Progenitor cell of endocrine pancreas (in vitro differentiated cells): Measurements from ENCODE around the gene USP32. TPM values are rescaled to one million over a fixed set of nuclear protein-coding genes. Genes with fewer than 3 reads are reported as not detected.

Experiments
- DNase-seq: peaks from one replicate; pipeline ENCODE4 v3.0.0; 2021; ENCODE audit warnings: low spot score; ENCODE audit not compliant: unreplicated experiment
- H3K27ac Mint-ChIP-seq: 2 replicates; pipeline ENCODE4 v1.8.0; 2021; ENCODE audit warnings: mild to moderate bottlenecking, moderate library complexity, mixed read lengths
- H3K27me3 Mint-ChIP-seq: 2 replicates; pipeline ENCODE4 v1.8.0; 2021; ENCODE audit warnings: mixed read lengths
- H3K36me3 Mint-ChIP-seq: 2 replicates; pipeline ENCODE4 v1.8.0; 2022; ENCODE audit warnings: mixed read lengths; ENCODE audit not compliant: insufficient read depth
- H3K4me1 Mint-ChIP-seq: 2 replicates; pipeline ENCODE4 v1.8.0; 2021; ENCODE audit warnings: low read depth, mixed read lengths
- H3K4me3 Mint-ChIP-seq: 2 replicates; pipeline ENCODE4 v1.8.0; 2021; ENCODE audit warnings: low read depth, mild to moderate bottlenecking, moderate library complexity, mixed read lengths
- H3K9me3 Mint-ChIP-seq: 2 replicates; pipeline ENCODE4 v1.8.0; 2021; ENCODE audit warnings: low read depth, mixed read lengths
- total RNA-seq: library from RNA; stranded (reverse); gene quantifications from 2 replicates; pipeline ENCODE4 v1.2.1, GENCODE V29; 2021
- TF ChIP-seq, protein P1 (sequence below): fragments of 200-600 bp; sonication (generic); IDR thresholded peaks from one replicate; pipeline ENCODE4 v1.5.0; 2021; ENCODE audit warnings: antibody characterized with exemption, mild to moderate bottlenecking; ENCODE audit not compliant: unreplicated experiment

The USP32 gene
- total RNA-seq, 1 donor from 2014 or later = 42.7 TPM

DNA sequence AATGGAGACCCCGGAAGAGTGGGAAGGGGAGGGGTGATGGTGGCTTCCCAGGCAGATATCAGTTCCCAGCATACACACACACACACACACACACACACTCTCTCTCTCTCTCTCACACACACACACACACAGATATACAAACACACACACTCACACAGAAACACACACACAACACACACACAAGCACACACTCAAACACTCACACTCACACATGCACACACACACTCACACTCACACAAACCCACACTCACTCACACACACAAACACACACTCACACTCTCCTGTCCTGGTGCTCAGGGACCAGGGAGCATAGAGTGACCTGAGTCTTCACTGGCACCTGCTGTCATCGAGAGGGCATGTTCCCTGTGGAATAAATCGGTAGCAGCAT lies 236.5 kb downstream of the USP32 start:
- H3K9me3 Mint-ChIP-seq = no peaks in the 10 kb centered on the region
- TF ChIP-seq, protein P1, sequence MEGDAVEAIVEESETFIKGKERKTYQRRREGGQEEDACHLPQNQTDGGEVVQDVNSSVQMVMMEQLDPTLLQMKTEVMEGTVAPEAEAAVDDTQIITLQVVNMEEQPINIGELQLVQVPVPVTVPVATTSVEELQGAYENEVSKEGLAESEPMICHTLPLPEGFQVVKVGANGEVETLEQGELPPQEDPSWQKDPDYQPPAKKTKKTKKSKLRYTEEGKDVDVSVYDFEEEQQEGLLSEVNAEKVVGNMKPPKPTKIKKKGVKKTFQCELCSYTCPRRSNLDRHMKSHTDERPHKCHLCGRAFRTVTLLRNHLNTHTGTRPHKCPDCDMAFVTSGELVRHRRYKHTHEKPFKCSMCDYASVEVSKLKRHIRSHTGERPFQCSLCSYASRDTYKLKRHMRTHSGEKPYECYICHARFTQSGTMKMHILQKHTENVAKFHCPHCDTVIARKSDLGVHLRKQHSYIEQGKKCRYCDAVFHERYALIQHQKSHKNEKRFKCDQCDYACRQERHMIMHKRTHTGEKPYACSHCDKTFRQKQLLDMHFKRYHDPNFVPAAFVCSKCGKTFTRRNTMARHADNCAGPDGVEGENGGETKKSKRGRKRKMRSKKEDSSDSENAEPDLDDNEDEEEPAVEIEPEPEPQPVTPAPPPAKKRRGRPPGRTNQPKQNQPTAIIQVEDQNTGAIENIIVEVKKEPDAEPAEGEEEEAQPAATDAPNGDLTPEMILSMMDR = no peak
- H3K36me3 Mint-ChIP-seq = no peaks in the 10 kb centered on the region
- no peak overlapping the region for H3K27ac Mint-ChIP-seq
- DNase-seq = no peak
- H3K27me3 Mint-ChIP-seq = peaks cover 75% of the 10 kb centered on the region
- H3K4me1 Mint-ChIP-seq = peaks cover 9% of the 10 kb centered on the region
- no peak overlapping the region for H3K4me3 Mint-ChIP-seq

DNA sequence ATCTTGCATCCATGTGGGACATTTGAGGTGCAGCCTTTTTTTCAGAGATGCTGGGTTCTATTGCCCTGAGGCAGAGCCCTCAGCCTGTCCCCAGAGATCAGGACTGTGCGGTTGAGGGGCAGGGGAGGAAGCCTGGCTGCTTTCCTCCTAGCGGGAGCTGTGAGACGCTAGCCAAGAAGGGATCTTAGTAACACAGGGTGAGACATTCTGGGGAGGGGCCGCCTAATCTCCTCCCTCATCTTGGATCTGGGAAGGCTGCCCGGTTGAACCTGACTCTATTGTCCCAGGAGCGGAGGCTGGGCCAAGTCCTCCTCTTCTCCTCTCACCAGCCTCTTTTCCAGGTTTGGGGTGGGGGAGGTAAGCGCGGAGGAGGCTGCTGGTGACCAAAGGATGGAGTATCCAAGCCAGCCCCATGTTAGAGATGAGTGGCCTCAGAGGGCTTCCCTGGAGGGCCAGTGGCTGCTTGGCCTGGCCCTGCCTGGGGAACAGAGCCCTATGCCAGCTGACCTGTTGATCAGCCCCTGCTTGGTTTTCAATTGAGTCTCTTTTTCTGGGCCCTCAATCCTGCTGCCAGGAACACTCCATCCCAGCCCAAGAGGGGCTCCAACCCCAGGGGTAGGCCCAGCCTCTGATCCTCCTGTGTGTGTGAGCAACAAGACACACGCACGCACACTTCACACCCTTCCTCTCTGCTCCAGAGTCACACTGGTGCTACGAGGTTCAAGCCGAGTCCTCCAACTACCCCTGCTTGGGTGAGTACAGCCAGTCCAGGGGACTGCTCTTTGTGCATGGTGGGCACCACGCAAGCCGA lies 237.1 kb downstream of the USP32 start:
- Mint-ChIP-seq H3K27ac (no peak overlapping the region), H3K4me1 (peaks cover 9% of the 10 kb centered on the region), H3K36me3 (no peaks in the 10 kb centered on the region), H3K27me3 (peaks cover 69% of the 10 kb centered on the region), H3K9me3 (no peaks in the 10 kb centered on the region), H3K4me3 (no peak overlapping the region)
- TF ChIP-seq, protein P1 = no peak
- no peak for DNase-seq

DNA sequence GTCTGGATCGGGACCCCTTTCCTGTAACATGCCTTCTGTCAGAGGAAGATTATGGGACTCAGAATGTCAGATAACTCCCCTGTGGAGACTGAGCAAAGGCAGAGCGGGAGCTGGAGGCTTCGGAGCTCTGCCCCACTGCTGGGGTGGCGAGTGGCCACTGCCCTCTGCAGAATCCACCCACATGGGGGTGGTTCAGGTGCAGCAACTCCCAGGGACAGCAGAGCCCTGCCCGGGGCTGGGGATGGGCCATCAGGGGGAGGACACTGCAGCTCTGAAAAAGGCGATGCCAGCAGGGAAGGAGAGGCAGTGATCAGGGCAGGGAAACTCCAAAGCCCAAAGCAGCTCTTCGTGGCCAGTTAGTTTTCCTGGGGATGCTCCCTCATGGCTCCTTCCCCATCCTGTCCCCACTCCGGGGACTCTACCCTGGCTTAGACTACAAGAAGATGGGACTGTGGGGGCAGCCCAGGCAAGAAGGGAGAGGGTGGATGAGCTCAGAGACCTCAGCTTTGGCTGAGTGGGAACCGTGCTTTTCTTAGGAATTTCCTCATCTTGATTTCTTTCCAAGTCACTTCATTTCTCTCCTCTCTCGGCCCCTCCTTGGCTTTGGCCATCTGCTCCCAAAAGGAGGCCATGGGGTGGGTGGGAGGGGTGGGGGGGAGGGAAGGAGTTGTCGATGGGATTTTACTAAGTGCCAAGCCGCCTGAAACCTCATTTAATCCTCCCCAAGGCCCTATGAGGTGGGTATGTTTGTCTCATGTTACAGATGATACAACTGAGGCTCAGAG lies 238.1 kb downstream of the USP32 start:
- TF ChIP-seq, protein P1 = no peak
- H3K4me3 Mint-ChIP-seq = no peak overlapping the region
- peaks cover 70% of the 10 kb centered on the region for H3K27me3 Mint-ChIP-seq
- no peak for DNase-seq
- peaks cover 12% of the 10 kb centered on the region for H3K4me1 Mint-ChIP-seq
- H3K9me3 Mint-ChIP-seq = no peaks in the 10 kb centered on the region
- no peak overlapping the region for H3K27ac Mint-ChIP-seq
- H3K36me3 Mint-ChIP-seq = no peaks in the 10 kb centered on the region

DNA sequence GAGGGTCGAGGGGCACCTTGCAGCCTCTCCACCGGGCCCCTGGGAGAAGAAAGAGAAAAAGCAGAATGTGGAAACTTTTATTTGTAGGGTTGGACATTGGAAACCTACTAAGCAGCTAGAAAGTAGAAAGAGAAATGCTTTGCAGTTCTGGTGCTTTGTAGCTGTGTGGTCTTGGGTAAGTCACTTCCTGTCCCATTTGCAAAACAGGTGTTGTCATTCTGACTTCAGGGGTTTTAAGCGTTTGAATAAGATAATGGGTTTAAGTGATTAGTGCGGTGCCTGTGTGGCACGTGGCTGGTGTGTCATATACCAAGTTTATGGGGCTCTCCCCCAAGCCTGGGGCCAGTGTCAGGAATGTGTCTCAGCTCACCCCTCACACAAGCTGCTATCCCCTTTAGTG lies 240.6 kb downstream of the USP32 start:
- Mint-ChIP-seq H3K27me3 (peaks cover 63% of the 10 kb centered on the region), H3K36me3 (no peaks in the 10 kb centered on the region), H3K9me3 (no peaks in the 10 kb centered on the region), H3K27ac (no peak overlapping the region), H3K4me1 (peaks cover 17% of the 10 kb centered on the region), H3K4me3 (no peak overlapping the region)
- no peak for DNase-seq
- TF ChIP-seq, protein P1 = no peak

DNA sequence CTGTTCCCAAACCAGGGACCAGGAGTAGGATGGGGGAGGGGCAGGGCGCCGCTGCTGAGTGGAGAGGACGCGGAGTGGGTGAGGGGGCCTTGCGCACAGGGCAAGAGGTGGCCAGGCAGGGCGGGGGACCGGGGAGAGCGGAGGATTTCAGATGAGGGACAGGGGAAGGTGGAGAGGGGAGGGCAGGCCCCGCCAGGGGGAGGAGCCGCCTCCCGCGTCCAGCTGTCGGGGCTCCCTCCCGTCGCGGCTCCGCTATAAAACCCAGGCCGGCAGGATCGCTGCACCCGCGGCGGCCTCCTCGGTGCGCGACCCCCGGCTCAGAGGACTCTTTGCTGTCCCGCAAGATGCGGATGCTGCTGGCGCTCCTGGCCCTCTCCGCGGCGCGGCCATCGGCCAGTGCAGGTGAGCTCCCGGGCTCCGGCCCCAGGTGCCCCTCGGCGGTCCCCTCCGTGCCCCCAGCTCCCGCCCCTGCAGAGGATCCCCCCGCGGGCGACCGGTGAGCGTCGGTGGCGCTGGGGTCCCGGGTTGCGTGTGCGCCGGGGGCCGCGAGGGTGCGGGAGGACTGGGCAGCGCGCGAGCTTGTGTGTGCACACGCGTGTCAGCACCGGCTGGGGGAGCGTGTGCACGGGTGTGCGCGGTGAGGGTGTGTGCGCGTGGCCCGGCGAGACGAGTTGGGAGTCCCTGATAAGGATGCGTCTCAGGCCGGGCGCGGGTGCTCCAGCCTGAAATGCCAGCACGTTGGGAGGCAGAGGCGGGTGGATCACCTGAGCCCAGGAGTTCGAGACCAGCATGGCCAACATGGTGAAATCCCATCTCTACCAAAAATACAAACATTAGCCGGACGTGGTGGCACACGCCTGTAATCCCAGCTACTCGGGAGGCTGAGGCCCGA lies 242.0 kb downstream of the USP32 start, which contains the start of gene CA4:
Gene CA4, plus strand, starts transcription at position 283 of the 892 bp plus-strand sequence. Its CDS starts 62 bp downstream, at position 345.
- Mint-ChIP-seq H3K27ac (no peak within 1 kb of the TSS), H3K9me3 (no peaks in the 10 kb centered on the region), H3K27me3 (peaks cover 66% of the 10 kb centered on the region), H3K4me3 (peak within 1 kb of the TSS; percentile 67), H3K36me3 (no peaks in the 10 kb centered on the region), H3K4me1 (peaks cover 26% of the 10 kb centered on the region)
- TF ChIP-seq, protein P1 = no peak
- no peak for DNase-seq
